ENCODE results near the gene GPD1L. TPM values are rescaled to one million over a fixed set of nuclear protein-coding genes. Genes with fewer than 3 reads are reported as not detected.

GPD1L gene
- total RNA-seq, 2 donors from 2014 or later: 177 to 253 TPM

GRCh38 chr3:32198714-32199113, 92.3 kb downstream of the GPD1L start:
- intact Hi-C loops (cut with DNase I): no loop called here
- no peak for ATAC-seq

GRCh38 chr3:32200490-32200889, 94.1 kb downstream of the GPD1L start:
- ATAC-seq: peak; percentile 84 to 89
- intact Hi-C loops (cut with DNase I): no loop called here
- DNase-seq: peak; percentile 69

More at GRCh38 chr3:32198714-32199113, 92.3 kb downstream of the GPD1L start:
- no peak for DNase-seq

GRCh38 chr3:32200992-32201758, 94.8 kb downstream of the GPD1L start:
- DNase-seq: peak; percentile 36
- intact Hi-C loops (cut with DNase I): no loop called here
- peak; percentile 58 to 79 for ATAC-seq

GRCh38 chr3:32202496-32202895, 96.1 kb downstream of the GPD1L start:
- no peak for DNase-seq
- intact Hi-C loops (cut with DNase I): no loop called here
- ATAC-seq: no peak

DNA sequence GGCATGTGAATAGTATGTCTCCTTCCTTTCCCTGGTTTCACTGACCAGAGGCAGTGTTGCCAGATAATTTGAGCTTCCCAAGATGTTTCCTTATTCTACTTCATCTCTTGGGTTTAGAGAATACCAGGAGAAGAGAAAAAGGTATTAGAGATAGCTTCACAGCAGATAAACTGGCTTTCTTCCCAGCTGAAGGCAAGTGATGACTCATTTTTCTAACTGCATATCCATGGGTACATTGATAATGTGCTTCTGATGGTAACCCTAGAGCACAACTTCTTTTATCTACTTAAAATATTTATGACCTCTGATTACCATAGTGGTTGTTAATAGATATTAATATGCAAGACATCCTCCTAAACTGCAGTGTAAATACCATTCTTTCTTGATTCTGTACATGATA, 97.4 kb downstream of the GPD1L start:
- DNase-seq (no peak), ATAC-seq (no peak)
- intact Hi-C loops (cut with DNase I): no loop called here

- no peak for DNase-seq
- no peak for ATAC-seq
- intact Hi-C loops (cut with DNase I): no loop called here
Observed at GRCh38 chr3:32208447-32208846, 102.0 kb downstream of the GPD1L start.

- ATAC-seq (no peak), DNase-seq (no peak)
- intact Hi-C loops (cut with DNase I): no loop called here
Observed at GRCh38 chr3:32215185-32215584, 108.8 kb downstream of the GPD1L start.

GRCh38 chr3:32216172-32216783, 109.9 kb downstream of the GPD1L start:
- DNase-seq (no peak), ATAC-seq (no peak)
- intact Hi-C loops (cut with DNase I): no loop called here

DNA sequence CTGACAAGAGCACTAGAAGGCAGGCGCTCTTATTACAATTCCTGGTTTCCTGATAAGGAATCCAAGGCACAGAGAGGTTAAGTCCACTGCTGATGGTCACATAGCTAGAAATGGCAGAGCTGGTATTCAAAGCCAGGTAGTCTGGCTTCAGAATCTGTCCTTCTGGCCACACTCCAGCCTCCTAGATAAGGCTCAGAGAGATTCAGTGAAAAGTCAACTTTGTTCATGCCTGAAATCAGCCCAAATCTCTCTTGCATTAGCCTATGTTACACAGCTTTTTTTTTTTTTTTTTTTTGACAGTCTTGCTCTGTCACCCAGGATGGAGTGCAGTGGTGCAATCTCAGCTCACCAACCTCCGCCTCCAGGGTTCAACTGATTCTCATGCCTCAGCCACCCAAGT, 110.9 kb downstream of the GPD1L start:
- intact Hi-C loops (cut with DNase I): no loop called here
- DNase-seq: no peak
- no peak for ATAC-seq

Other genes starting within 250 kb of the GPD1L start
- 1 to 10 TPM; 5.7 to 5.8 TPM for gene OSBPL10, start 125.4 kb upstream of the GPD1L start, total RNA-seq
- gene ZNF860, start 124.9 kb upstream of the GPD1L start, total RNA-seq: under 1 TPM; 0.13 to 0.29 TPM
- gene CMTM8, start 132.1 kb downstream of the GPD1L start, total RNA-seq: 1 to 10 TPM; 5.7 to 6.3 TPM